DND-41 (cell line): ENCODE measurements around the gene TTLL12.

ENCODE experiments used
- ATAC-seq: fragments of 200-7000 bp; cut with Tn5 transposase; 3 replicates; pipeline ENCODE4 v1.9.1; 2021; ENCODE audit warnings: low read depth; ENCODE audit not compliant: insufficient read depth
- DNase-seq: peaks from one replicate; pipeline ENCODE4 v3.0.0-alpha.2; 2020
- H2AFZ ChIP-seq: 2 replicates; pipeline ENCODE4 v1.6.0; 2012; ENCODE audit warnings: low read depth, low read length
- H3K27ac ChIP-seq: 2 replicates; pipeline ENCODE4 v1.5.1; 2012; ENCODE audit warnings: low read length, inconsistent platforms
- H3K27me3 ChIP-seq: fragments of 200-600 bp; sonication (generic); 2 replicates; pipeline ENCODE4 v1.6.0; 2012; ENCODE audit warnings: low read length, mild to moderate bottlenecking, inconsistent platforms; ENCODE audit not compliant: insufficient read depth, poor library complexity
- H3K36me3 ChIP-seq: 2 replicates; pipeline ENCODE4 v1.5.1; 2012; ENCODE audit warnings: low read length, inconsistent platforms; ENCODE audit not compliant: insufficient read depth
- H3K4me1 ChIP-seq: 2 replicates; pipeline ENCODE4 v1.5.1; 2012; ENCODE audit warnings: mild to moderate bottlenecking, low read length; ENCODE audit not compliant: insufficient read depth
- H3K4me2 ChIP-seq: 2 replicates; pipeline ENCODE4 v1.6.0; 2012; ENCODE audit warnings: mild to moderate bottlenecking, moderate library complexity, low read length, inconsistent platforms; ENCODE audit not compliant: insufficient read depth
- H3K4me3 ChIP-seq, 2 experiments: fragments of 200-600 bp in 1 of 2; shearing (Covaris generic) in 1 of 2; 2 replicates each; pipeline ENCODE4 v1.5.1; 2012 to 2016; ENCODE audit warnings: inconsistent platforms in 2 of 2, low read length in 2 of 2, mild to moderate bottlenecking in 2 of 2, low read depth in 1 of 2, moderate library complexity in 1 of 2
- H3K79me2 ChIP-seq: 2 replicates; pipeline ENCODE4 v1.6.0; 2012; ENCODE audit warnings: low read length, inconsistent platforms; ENCODE audit not compliant: insufficient read depth
- H3K9ac ChIP-seq: 2 replicates; pipeline ENCODE4 v1.6.0; 2012; ENCODE audit warnings: low read depth, mild to moderate bottlenecking, inconsistent platforms, low read length, moderate library complexity
- H3K9me3 ChIP-seq: 2 replicates; pipeline ENCODE4 v1.5.1; 2012; ENCODE audit warnings: low read length, moderate library complexity, mild to moderate bottlenecking, inconsistent platforms; ENCODE audit not compliant: insufficient read depth, severe bottlenecking
- H4K20me1 ChIP-seq: 2 replicates; pipeline ENCODE4 v1.6.0; 2012; ENCODE audit warnings: low read length; ENCODE audit not compliant: insufficient read depth
- CTCF ChIP-seq: IDR thresholded peaks from 2 replicates; pipeline ENCODE4 v1.5.1; 2012; ENCODE audit warnings: borderline replicate concordance, low read length, moderate library complexity, mild to moderate bottlenecking; ENCODE audit not compliant: poor library complexity, severe bottlenecking; ENCODE audit errors: extremely low read depth
- EZH2 ChIP-seq: IDR thresholded peaks from 3 replicates; pipeline ENCODE4 v1.6.1; 2012; ENCODE audit warnings: borderline replicate concordance, low read depth, mild to moderate bottlenecking, moderate library complexity, low read length, inconsistent platforms; ENCODE audit not compliant: severe bottlenecking

The TTLL12 gene

GRCh38 chr22:43222987-43223386 is 36.1 kb upstream of the TTLL12 start:
- H3K9me3 ChIP-seq, result no peaks in the 10 kb centered on the region
- H3K4me2 ChIP-seq, result no peak overlapping the region
- H3K36me3 ChIP-seq, result no peaks in the 10 kb centered on the region
- no peak overlapping the region for H3K9ac ChIP-seq
- no peak overlapping the region for H3K27ac ChIP-seq
- H3K79me2 ChIP-seq, result no peaks in the 10 kb centered on the region
- TF ChIP-seq CTCF, result no peak
- no peak for TF ChIP-seq EZH2
- H3K4me3 ChIP-seq, result no peak overlapping the region
- DNase-seq, result no peak
- H3K4me1 ChIP-seq, result no peaks in the 10 kb centered on the region
- peaks cover 3% of the 10 kb centered on the region for H3K27me3 ChIP-seq
- ATAC-seq, result no peak
- H4K20me1 ChIP-seq, result peaks cover 5% of the 10 kb centered on the region; the same call in 1 of the 2 replicates
- H2AFZ ChIP-seq, result no peak overlapping the region

GRCh38 chr22:43222262-43222661 is 35.3 kb upstream of the TTLL12 start:
- Histone ChIP-seq H2AFZ (no peak overlapping the region), H4K20me1 (peaks cover 5% of the 10 kb centered on the region; the same call in 1 of the 2 replicates), H3K4me2 (no peak overlapping the region), H3K9me3 (no peaks in the 10 kb centered on the region), H3K36me3 (no peaks in the 10 kb centered on the region), H3K4me1 (no peaks in the 10 kb centered on the region), H3K4me3 (no peak overlapping the region), H3K79me2 (no peaks in the 10 kb centered on the region), H3K27ac (no peak overlapping the region), H3K9ac (no peak overlapping the region), H3K27me3 (peaks cover 3% of the 10 kb centered on the region)
- DNase-seq (no peak), ATAC-seq (no peak)
- TF ChIP-seq CTCF, result no peak
- no peak for TF ChIP-seq EZH2

- H3K4me3 ChIP-seq, result no peak overlapping the region
- H3K9me3 ChIP-seq, result no peaks in the 10 kb centered on the region
- H3K79me2 ChIP-seq, result no peaks in the 10 kb centered on the region
- no peaks in the 10 kb centered on the region for H3K4me1 ChIP-seq
- TF ChIP-seq CTCF (no peak), EZH2 (no peak)
- no peak overlapping the region for H3K4me2 ChIP-seq
- H3K27ac ChIP-seq, result no peak overlapping the region
- H3K9ac ChIP-seq, result no peak overlapping the region
- H4K20me1 ChIP-seq, result no peaks in the 10 kb centered on the region; the same call in 1 of the 2 replicates
- ATAC-seq (no peak), DNase-seq (no peak)
- peaks cover 3% of the 10 kb centered on the region for H3K27me3 ChIP-seq
- H3K36me3 ChIP-seq, result no peaks in the 10 kb centered on the region
- no peak overlapping the region for H2AFZ ChIP-seq
Observed at GRCh38 chr22:43220625-43221380, 33.9 kb upstream of the TTLL12 start.

- DNase-seq (no peak), ATAC-seq (no peak)
- Histone ChIP-seq H4K20me1 (no peaks in the 10 kb centered on the region; the same call in 1 of the 2 replicates), H2AFZ (no peak overlapping the region), H3K79me2 (no peaks in the 10 kb centered on the region), H3K9ac (no peak overlapping the region), H3K36me3 (no peaks in the 10 kb centered on the region), H3K27me3 (no peaks in the 10 kb centered on the region), H3K4me2 (no peak overlapping the region), H3K9me3 (no peaks in the 10 kb centered on the region), H3K27ac (no peak overlapping the region), H3K4me3 (no peak overlapping the region), H3K4me1 (no peaks in the 10 kb centered on the region)
- no peak for TF ChIP-seq CTCF
- TF ChIP-seq EZH2, result no peak
Observed at GRCh38 chr22:43218786-43219185, 31.9 kb upstream of the TTLL12 start.
